Right ventricle myocardium superior (tissue), 1 donor: ENCODE results near the gene FEM1B. TPM values are rescaled to one million over a fixed set of nuclear protein-coding genes. Genes with fewer than 3 reads are reported as not detected.

Source experiments
- ATAC-seq: fragments of 200-7000 bp; cut with Tn5 transposase; one replicate; pipeline ENCODE4 v1.9.1; 2020; ENCODE audit warnings: mild to moderate bottlenecking; ENCODE audit not compliant: poor library complexity
- DNase-seq: peaks from one replicate; pipeline ENCODE4 v3.0.0-alpha.2; 2020
- intact Hi-C: fragments of 100-400 bp; cut with DNase I; formaldehyde crosslinking; loops from one replicate; pipeline ENCODE4 v1.11.2; 2022
- total RNA-seq: library from RNA; stranded (reverse); fragmentation: NEBNext Ultra II Directional; extraction: Animal tissue kit (Norgen Biotek cat#: 25700); gene quantifications from one replicate; pipeline ENCODE4 v1.2.1, GENCODE V29; 2021
- donor health status: DM: no; HTN: yes; CAD: no; lungs with severe emphysema.

FEM1B gene
- total RNA-seq, 1 donor from 2014 or later = 40.8 TPM

DNA sequence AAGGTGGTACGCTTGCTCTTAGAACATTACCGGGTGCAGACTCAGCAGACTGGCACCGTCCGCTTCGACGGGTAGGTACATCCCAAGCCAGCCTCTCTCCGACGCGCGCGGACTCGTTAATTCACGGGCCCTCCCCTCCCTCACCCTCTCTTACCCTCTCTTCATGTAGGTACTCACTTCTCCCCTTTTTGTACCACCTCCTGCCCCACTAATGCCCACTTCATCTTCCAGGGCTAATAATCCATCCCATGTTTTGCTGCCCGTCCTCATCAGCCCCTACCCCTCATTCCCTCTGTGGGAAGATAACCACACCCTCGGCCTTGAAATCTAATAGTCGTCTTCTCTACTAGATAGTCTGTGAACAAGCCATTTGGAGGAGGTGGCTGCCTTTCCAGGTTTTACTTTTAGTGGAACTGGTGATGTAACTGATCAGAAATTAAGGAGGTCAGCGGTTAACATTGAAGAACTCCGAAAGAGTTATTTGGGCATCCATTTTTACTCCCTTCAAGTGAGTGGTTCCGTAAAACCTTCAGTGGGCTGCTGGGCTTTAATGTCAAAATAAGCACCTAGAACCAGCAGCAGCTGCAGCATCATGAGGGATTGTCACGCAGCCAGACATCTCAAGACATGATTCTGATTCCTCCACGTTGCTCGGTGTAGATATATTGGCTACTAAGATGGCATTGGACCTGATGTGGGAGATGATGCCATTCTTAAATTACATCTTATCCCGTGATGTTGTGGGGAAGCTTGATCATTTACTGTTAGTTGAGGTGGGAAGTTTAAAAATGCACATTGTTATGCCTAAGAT, 1.3 kb downstream of the FEM1B start:
- intact Hi-C loops = no loop called here
- DNase-seq = no peak
- ATAC-seq = no peak

DNA sequence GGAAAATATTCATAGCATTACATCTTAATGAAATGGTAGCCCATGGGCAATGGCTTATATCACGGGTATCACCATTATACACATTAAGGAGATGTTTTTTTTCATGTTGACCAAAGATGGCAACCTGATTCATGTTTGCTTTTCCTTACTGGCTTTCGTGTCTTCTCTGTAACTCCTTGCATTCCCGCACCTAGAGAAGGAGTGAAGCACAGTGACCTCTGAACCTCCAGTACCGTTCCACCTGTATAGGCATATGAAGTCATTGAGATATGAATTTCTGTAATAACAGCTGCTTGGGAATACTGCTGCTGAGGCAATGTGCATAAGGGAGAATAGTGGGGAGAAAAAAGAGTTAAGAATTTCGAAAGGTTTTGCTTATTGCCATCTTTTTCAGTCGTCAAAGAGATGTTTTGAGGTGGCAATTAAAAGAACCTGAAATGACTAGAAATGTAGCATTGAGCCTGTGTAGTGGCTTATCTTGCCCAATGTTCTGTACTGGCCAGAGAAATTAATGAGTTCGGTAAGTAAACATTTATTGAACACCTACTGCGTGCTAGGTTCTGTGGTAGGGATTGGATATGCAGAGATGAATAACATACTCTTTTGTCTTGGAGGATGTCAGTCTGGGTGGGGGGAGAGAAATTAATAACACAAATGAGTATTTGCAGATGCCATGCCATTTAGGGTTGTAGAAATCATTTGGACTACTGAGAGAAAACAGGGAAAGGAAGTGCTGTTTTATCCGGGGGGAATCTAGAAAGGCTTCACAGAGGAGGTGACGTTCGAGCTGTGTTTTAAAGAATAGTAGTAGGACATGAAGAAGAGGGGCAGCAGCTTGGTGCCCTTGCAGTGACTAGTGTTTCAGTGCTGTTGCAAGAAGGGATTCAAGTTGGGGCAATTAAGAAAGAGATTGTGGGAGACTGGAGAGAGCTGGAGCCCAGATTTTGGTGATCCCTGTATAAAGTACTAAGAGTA, 2.5 kb downstream of the FEM1B start:
- intact Hi-C loops = no loop called here
- no peak for DNase-seq
- ATAC-seq = no peak

DNA sequence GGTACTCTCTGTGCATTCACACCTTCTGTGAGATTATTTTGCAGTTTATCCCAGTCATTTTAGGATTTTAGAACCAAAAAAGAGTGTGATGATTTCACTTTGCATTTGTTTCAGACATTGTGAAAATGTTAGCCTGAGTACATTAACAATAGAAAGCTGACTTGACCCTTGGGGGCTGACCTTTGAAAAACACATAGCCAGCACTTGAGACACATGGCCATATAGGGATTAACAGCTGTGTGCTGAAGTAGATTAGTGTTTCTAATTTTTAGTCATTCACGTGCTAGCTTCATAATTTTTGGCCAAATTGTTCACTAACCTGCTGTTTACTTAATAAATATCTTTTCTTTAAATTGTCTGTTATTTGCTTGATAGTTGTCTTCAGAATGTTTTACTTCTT, 3.5 kb downstream of the FEM1B start:
- intact Hi-C loops = no loop called here

DNA sequence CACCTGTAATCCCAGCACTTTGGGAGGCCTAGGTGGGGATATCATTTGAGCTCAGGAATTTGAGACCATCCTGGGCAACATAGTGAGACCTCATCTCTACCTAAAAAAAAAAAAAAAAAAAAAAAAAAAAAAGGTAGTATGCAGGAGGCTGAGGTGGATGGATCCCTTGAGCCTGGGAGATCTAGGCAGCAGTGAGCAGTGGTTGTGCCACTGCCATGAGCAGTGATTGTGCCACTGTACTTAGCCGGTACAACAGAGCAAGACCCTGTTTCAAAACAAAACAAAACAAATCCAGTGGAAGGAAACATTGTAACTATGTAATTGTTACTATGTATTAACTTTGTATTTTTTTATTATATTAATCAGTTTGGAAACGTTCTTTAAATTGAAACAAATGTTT, 5.9 kb downstream of the FEM1B start:
- intact Hi-C loops = no loop called here
- ATAC-seq (no peak), DNase-seq (no peak)

More for the DNA sequence above, 3.5 kb downstream of the FEM1B start:
- ATAC-seq (no peak), DNase-seq (no peak)

DNA sequence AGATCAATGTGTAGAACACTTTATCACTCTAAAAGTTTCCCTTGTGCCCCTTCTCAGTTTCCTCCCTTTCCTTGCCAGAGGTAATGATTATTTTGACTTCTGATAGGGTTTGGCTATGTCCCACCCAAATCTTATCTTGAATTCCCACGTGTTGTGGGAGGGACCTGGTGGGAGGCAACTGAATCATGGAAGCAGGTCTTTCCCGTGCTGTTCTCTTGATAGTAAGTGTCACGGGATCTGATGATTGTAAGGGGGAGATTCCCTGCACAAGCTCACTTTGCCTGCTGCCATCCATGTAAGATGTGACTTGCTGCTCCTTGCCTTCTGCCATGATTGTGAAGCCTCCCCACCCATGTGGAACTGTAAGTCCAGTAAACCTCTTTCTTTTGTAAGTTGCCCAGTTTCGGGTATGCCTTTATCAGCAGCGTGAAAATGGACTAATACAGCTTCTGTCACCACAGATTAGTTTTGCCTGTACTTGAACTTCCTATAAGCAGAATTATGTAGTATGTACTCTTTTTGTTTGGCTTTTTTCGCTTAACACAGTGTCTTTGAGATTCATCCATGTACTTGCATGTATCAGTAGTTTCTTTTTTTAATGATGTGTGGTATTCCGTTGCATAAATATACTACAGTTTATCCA, 7.2 kb downstream of the FEM1B start:
- ATAC-seq (no peak), DNase-seq (no peak)
- intact Hi-C loops = no loop called here

DNA sequence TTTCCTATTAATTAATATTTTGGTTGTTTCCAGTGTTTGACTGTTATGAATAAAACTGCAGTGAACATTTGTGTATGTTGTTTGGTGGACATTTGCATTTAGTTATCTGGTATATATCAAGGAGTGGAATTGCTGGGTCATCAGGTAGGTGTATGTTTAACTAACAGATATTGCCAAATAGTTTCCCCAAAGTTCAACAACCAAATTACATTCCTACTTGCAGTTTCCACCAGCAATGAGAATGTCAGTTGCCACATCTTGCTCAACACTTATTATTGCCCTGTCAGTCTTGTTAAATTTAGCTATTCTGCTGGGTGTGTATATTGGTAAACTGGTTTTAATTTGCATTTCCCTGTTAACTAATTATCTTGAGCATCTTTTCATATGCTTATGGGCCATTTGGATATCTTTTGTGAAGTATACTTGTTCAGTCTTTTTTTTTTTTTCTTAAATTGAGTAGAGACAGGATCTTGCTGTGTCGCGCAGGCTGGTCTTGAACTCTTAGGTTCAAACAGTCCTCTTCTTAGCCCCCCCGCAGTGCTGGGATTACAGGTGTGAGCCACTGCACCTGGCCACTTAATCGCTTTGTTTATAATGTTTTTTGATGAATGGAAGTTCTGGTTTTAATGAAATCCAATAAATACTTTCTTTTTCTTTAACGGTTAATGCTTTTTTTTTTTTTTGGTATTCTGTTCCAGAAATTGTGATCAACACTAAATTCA, 7.9 kb downstream of the FEM1B start:
- intact Hi-C loops = no loop called here
- DNase-seq (no peak), ATAC-seq (no peak)

DNA sequence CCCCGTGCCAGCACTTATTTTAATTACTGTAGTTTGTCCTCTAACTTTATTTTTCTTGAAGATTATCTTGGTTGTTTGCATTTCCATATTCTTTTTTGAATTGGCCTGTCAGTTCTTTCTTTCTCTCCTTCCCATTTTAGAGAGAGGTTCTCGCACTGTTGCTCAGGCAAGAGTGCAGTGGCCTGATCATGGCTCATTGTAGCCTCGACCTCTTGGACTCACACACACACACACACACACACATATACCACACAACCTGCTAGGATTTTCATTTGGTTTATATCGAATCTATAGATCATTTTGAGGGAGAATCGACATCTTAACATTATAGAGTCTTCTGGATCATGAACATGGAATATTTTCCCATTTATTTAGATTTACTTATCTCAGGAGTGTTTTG, 8.7 kb downstream of the FEM1B start:
- DNase-seq (no peak), ATAC-seq (no peak)
- intact Hi-C loops = no loop called here

DNA sequence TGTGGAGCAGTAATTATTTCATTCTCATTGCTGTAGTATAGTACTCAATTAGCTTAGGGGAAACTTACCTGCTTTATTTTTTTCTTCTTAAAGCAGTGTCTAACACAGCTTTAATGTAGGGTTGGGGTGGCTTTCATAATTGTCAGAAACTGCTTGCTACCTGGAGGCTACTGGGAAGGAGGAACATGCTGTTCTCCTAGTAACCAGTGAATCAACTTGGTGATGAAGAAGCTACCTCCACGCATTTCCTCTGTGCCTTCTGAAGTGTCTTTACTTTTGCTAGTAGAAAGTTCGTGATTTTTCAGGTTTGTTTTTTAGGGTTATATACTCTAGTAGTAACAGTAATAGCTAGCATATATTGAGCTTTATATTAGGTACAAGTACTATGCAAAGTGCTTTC, 11.5 kb downstream of the FEM1B start:
- intact Hi-C loops = no loop called here
- DNase-seq (no peak), ATAC-seq (no peak)

DNA sequence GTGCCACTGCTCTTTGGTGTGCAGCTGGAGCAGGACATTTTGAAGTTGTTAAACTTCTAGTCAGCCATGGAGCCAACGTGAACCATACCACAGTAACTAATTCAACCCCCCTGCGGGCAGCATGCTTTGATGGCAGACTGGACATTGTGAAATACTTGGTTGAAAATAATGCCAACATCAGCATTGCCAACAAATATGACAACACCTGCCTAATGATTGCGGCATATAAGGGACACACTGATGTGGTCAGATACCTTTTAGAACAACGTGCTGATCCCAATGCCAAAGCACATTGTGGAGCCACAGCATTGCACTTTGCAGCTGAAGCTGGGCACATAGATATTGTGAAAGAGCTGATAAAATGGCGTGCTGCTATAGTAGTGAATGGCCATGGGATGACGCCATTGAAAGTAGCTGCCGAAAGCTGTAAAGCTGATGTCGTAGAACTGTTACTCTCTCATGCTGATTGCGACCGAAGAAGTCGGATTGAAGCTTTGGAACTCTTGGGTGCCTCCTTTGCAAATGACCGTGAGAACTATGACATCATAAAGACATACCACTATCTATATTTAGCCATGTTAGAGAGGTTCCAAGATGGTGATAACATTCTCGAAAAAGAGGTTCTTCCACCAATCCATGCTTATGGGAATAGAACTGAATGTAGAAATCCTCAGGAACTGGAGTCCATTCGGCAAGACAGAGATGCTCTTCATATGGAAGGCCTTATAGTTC, 12.2 kb downstream of the FEM1B start:
- intact Hi-C loops = no loop called here
- no peak for DNase-seq
- ATAC-seq = peak; percentile 67

DNA sequence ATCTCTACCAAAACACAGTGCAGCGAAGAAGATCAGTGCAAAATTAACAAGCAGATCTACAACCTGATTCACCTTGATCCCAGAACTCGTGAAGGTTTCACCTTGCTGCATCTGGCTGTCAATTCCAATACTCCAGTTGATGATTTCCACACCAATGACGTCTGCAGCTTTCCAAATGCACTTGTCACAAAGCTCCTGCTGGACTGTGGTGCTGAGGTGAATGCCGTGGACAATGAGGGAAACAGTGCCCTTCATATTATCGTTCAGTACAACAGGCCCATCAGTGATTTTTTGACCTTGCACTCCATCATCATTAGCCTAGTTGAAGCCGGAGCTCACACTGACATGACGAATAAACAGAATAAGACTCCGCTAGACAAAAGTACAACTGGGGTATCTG, 13.2 kb downstream of the FEM1B start:
- no peak for DNase-seq
- intact Hi-C loops = no loop called here
- peak; percentile 45 for ATAC-seq

DNA sequence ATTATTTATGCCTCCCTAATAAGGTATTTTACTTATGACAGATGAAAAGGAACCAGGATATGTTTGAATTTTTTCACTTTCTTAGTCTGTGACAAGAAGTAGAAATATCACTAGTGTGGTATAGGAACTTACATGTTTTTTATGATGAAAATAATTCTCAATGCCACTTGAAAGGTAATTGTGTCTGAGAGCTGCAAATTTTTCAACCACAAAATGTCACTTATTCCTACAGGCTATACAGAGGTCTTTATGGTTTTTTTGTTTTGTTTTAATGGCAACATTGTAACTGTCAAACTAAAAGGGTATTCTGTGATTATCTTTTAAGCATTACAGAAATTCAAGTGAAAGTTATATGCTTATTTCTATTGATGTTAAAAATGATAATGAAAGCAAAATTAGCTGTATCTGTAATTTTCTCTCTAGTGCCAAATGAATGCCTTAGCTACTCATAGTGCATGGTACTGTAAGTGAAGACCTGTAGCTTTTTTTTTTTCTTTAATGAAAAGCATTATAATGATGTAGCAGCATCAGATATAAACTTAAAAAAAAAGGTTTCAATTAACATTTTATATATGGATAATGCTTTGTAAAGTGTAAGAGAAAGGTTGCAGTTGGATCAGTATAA, 14.7 kb downstream of the FEM1B start:
- intact Hi-C loops = no loop called here
- DNase-seq = no peak
- no peak for ATAC-seq

DNA sequence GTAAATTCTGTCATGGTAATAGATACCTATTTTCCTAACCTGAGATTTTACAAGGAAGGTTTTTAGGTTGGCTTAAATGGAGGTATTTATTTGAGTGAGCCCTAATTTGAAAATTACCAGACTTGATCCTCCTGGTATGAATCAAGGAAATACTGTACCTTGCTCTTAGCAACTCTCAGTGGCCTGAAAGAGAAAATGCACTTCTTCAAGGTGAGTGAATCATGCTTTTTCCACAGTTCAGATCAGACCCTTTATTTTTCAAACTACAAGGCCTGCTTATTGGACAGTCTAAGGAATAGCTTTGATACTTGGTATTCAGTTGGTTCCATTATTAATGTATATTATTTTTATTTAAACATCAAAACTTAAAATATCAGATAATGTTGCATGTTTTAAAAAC, 15.4 kb downstream of the FEM1B start:
- ATAC-seq = no peak
- intact Hi-C loops = no loop called here

DNA sequence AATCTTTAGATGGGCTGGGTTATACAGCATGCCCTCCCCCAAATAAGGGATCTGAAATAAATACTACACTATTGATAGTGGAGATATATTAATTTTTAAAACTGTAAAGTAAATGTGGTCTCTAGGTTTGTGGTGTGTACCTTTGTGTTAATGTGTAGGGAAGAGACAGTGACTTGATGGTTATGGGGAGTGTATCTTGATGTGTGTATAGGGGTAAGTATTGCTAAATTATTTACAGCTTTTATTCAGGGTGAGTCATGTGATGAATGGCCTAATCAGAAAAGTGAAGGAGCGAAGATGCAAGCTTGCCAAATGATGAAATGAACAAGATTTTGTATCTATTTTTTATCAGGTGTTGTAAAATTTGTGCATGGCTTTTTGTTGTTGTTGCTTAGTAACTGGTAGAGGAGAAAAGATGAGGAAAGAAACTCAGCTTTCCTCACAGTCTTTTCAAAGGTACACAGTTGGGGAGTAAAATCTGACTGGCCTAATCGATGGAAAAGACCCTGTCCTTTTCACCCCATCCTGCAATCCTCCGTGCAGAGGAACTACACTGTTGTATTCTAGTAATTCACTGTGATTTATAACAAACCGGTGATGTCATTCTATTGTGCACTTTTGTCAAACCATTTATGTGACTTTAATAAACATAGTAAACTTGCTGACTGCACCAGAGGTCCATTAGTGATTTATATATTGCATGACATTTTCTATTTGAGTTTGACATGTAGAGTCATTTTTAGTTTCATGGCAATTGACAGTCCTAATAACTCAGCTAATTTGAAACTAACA, 17.7 kb downstream of the FEM1B start:
- ATAC-seq (no peak), DNase-seq (no peak)
- intact Hi-C loops = no loop called here

More for the DNA sequence above, 15.4 kb downstream of the FEM1B start:
- no peak for DNase-seq

DNA sequence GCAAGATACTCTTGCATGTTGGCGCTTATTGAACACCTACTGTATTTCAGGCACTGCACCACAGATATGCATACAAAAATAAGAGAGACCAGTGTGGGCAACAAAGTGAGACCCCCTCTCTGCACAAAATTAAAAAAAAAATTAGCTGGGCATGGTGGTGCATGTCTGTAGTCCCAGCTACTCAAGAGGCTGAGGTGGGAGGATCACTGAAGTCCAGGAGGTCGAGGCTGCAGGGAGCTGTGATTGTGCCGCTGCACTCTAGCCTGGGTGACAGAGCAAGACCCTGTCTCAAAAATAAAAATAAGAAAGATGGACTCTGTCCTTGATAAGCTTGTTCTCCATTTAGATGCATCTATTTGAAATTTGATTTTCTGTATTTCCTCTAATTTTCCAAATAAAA, 20.8 kb downstream of the FEM1B start:
- intact Hi-C loops = no loop called here
- ATAC-seq = no peak
- no peak for DNase-seq

DNA sequence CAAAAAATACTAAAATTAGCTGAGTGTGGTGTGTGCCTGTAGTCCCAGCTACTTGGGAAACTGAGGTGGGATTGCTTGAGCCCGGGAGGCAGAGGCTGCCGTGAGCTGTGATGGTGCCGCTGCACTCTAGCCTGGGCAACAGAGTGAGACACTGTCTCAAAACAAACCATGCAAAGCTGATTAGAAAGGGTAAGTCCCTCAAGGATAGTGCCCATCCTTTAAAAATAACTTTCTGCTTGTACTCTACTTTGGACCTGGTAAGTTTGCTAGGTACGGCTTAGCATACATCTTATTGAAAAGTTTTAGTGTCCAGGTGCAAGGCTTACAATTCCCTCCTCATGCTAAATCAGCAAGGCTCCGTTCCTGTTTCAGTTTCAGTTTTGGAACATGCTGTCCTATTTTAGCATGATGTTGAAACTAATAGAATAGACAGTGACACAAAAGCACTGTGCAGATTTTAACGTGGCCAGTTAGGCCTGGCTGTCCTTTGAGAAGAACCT, 21.4 kb downstream of the FEM1B start:
- no peak for DNase-seq
- ATAC-seq = peak; percentile 67
- intact Hi-C loops = no loop called here

DNA sequence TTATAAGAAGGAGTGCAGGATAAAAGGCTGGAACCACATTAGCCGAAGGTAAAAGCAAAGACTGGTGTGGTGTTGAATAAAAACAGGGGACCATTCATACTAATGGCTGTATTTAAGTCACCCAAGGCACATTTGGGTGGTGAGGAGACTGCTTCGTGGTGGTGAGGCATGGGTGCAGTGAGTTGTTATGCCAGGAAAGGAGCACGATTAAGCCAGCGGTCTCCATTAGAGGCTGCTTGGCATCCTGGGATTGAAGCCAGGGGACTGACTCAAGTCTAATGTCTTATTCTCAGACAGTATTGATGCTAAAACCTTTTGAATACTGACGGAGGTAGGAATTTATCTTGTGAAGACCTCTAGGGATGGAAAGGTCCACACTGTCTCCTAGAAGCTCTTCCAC, 21.9 kb downstream of the FEM1B start:
- ATAC-seq (peak; percentile 11), DNase-seq (no peak)
- intact Hi-C loops = no loop called here
